OCI-LY1 (cell line): ENCODE data around the gene UMAD1.

Experiments
- EZH2 ChIP-seq: fragments of 200-600 bp; sonication (generic), shearing (Covaris generic); IDR thresholded peaks from 2 replicates; pipeline ENCODE4 v1.8.0; 2017; ENCODE audit warnings: borderline replicate concordance, mixed run types, mild to moderate bottlenecking, antibody characterized with exemption, low read length, moderate library complexity, mixed read lengths
- TF ChIP-seq, protein P1 (sequence below): fragments of 200-600 bp; sonication (generic), shearing (Covaris generic); IDR thresholded peaks from 2 replicates; pipeline ENCODE4 v1.5.1; 2017; ENCODE audit warnings: mild to moderate bottlenecking, antibody characterized with exemption, low read length, moderate library complexity, mixed read lengths

GRCh38 chr7:7699380-7699779 is 58.8 kb downstream of the UMAD1 start:
- TF ChIP-seq, protein P1, sequence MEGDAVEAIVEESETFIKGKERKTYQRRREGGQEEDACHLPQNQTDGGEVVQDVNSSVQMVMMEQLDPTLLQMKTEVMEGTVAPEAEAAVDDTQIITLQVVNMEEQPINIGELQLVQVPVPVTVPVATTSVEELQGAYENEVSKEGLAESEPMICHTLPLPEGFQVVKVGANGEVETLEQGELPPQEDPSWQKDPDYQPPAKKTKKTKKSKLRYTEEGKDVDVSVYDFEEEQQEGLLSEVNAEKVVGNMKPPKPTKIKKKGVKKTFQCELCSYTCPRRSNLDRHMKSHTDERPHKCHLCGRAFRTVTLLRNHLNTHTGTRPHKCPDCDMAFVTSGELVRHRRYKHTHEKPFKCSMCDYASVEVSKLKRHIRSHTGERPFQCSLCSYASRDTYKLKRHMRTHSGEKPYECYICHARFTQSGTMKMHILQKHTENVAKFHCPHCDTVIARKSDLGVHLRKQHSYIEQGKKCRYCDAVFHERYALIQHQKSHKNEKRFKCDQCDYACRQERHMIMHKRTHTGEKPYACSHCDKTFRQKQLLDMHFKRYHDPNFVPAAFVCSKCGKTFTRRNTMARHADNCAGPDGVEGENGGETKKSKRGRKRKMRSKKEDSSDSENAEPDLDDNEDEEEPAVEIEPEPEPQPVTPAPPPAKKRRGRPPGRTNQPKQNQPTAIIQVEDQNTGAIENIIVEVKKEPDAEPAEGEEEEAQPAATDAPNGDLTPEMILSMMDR = no peak
- TF ChIP-seq EZH2 = no peak
